ENCODE measurements around the gene ESR2. TPM values are rescaled to one million over a fixed set of nuclear protein-coding genes. Genes with fewer than 3 reads are reported as not detected.
"Not testable (repeated sequence)": the region's sequence is repeated elsewhere in the genome, so short reads cannot be mapped to it uniquely, and the experiment has no call there.

The ESR2 gene
- total and polyA plus RNA-seq, 2 experiments from 2014 or later: 1.00 TPM; not detected in 1

GRCh38 chr14:64213086-64213485 lies 81.1 kb downstream of the ESR2 start:
- Histone ChIP-seq H4K20me1 (ENCODE audit: insufficient read depth, poor library complexity, severe bottlenecking) (no peaks in the 10 kb centered on the region), H3K9me2 (replicated peaks; ENCODE audit: insufficient read depth) (no peaks in the 10 kb centered on the region), H3K4me1 (ENCODE audit: insufficient read depth) (peaks cover 16% of the 10 kb centered on the region), H2AFZ (no peak overlapping the region), H3K27ac (peak overlapping the region; percentile 84), H3K27me3 (no peaks in the 10 kb centered on the region), H3K9me3 (ENCODE audit: low read depth) (no peaks in the 10 kb centered on the region), H3K4me3 (no peak overlapping the region), H3K4me2 (peak overlapping the region; percentile 14), H3K36me3 (replicated peaks; ENCODE audit: insufficient read depth, low read depth) (no peaks in the 10 kb centered on the region), H3K79me2 (no peaks in the 10 kb centered on the region)
- peak; percentile 44 for DNase-seq (ENCODE audit: low spot score)
- no peak for TF ChIP-seq CTCF (IDR thresholded peaks at IDR 0.05; ENCODE audit: poor library complexity)
- no peak for TF ChIP-seq EZH2 (IDR thresholded peaks at IDR 0.05; ENCODE audit: borderline replicate concordance)
- TF ChIP-seq EZH2phosphoT487 (IDR thresholded peaks at IDR 0.05; ENCODE audit: low read depth, severe bottlenecking, unreplicated experiment): no peak
- 59% methylated on average over 5 of the region's 5 CpGs for WGBS (ENCODE audit: low lambda C conversion rate, missing lambda C conversion rate)

- Histone ChIP-seq H3K9me3 (ENCODE audit: low read depth) (no peaks in the 10 kb centered on the region), H3K36me3 (replicated peaks; ENCODE audit: insufficient read depth, low read depth) (no peaks in the 10 kb centered on the region), H3K9me2 (replicated peaks; ENCODE audit: insufficient read depth) (no peaks in the 10 kb centered on the region), H3K4me1 (ENCODE audit: insufficient read depth) (peaks cover 16% of the 10 kb centered on the region), H3K79me2 (no peaks in the 10 kb centered on the region), H3K27me3 (no peaks in the 10 kb centered on the region), H3K4me2 (no peak overlapping the region), H3K27ac (peak overlapping the region; percentile 84), H4K20me1 (ENCODE audit: insufficient read depth, poor library complexity, severe bottlenecking) (no peaks in the 10 kb centered on the region), H3K4me3 (no peak overlapping the region), H2AFZ (no peak overlapping the region)
- TF ChIP-seq EZH2 (IDR thresholded peaks at IDR 0.05; ENCODE audit: borderline replicate concordance): no peak
- no peak for TF ChIP-seq CTCF (IDR thresholded peaks at IDR 0.05; ENCODE audit: poor library complexity)
- TF ChIP-seq EZH2phosphoT487 (IDR thresholded peaks at IDR 0.05; ENCODE audit: low read depth, severe bottlenecking, unreplicated experiment): no peak
- 99% methylated on average over 8 of the region's 8 CpGs for WGBS (ENCODE audit: low lambda C conversion rate, missing lambda C conversion rate)
- no peak for DNase-seq (ENCODE audit: low spot score)
These were observed 81.5 kb downstream of the ESR2 start for GRCh38 chr14:64212666-64213065.

- H3K9me2 ChIP-seq (replicated peaks; ENCODE audit: insufficient read depth); H3K4me2 ChIP-seq; H3K36me3 ChIP-seq (replicated peaks; ENCODE audit: insufficient read depth, low read depth); H3K79me2 ChIP-seq; H2AFZ ChIP-seq; H3K9me3 ChIP-seq (ENCODE audit: low read depth); H3K27ac ChIP-seq; H3K4me3 ChIP-seq; H4K20me1 ChIP-seq (ENCODE audit: insufficient read depth, poor library complexity, severe bottlenecking); DNase-seq (ENCODE audit: low spot score); H3K27me3 ChIP-seq: not testable (repeated sequence)
- peaks cover 16% of the 10 kb centered on the region for H3K4me1 ChIP-seq (ENCODE audit: insufficient read depth)
- 96% methylated on average over 6 of the region's 6 CpGs for WGBS (ENCODE audit: low lambda C conversion rate, missing lambda C conversion rate)
These were observed 83.3 kb downstream of the ESR2 start for GRCh38 chr14:64210912-64211311.

- DNase-seq (ENCODE audit: low spot score): no peak
- no peak overlapping the region for H3K4me3 ChIP-seq
- no peaks in the 10 kb centered on the region for H3K9me2 ChIP-seq (replicated peaks; ENCODE audit: insufficient read depth)
- no peaks in the 10 kb centered on the region for H3K36me3 ChIP-seq (replicated peaks; ENCODE audit: insufficient read depth, low read depth)
- no peaks in the 10 kb centered on the region for H3K27me3 ChIP-seq
- 89% methylated on average over 12 of the region's 12 CpGs for WGBS (ENCODE audit: low lambda C conversion rate, missing lambda C conversion rate)
- H2AFZ ChIP-seq: no peak overlapping the region
- no peaks in the 10 kb centered on the region for H4K20me1 ChIP-seq (ENCODE audit: insufficient read depth, poor library complexity, severe bottlenecking)
- H3K9me3 ChIP-seq (ENCODE audit: low read depth): no peaks in the 10 kb centered on the region
- no peaks in the 10 kb centered on the region for H3K79me2 ChIP-seq
- H3K27ac ChIP-seq: no peak overlapping the region
- H3K4me2 ChIP-seq: no peak overlapping the region
- TF ChIP-seq EZH2phosphoT487 (IDR thresholded peaks at IDR 0.05; ENCODE audit: low read depth, severe bottlenecking, unreplicated experiment) (no peak), EZH2 (IDR thresholded peaks at IDR 0.05; ENCODE audit: borderline replicate concordance) (no peak), CTCF (IDR thresholded peaks at IDR 0.05; ENCODE audit: poor library complexity) (no peak)
- peaks cover 16% of the 10 kb centered on the region for H3K4me1 ChIP-seq (ENCODE audit: insufficient read depth)
These were observed 84.0 kb downstream of the ESR2 start for GRCh38 chr14:64210216-64210615.

Data from hepatocyte (in vitro differentiated cells).